Psoas muscle (tissue), 8 donors: ENCODE measurements around the gene ABHD2. TPM values are rescaled to one million over a fixed set of nuclear protein-coding genes. Genes with fewer than 3 reads are reported as not detected.
"Not testable (repeated sequence)": the region's sequence is repeated elsewhere in the genome, so short reads cannot be mapped to it uniquely, and the experiment has no call there.

Source experiments
- ATAC-seq, 4 donors: fragments of 200-7000 bp; cut with Tn5 transposase; one replicate each; pipeline ENCODE4 v1.9.1; 2020; ENCODE audit warnings: moderate library complexity in 3 of 4, mild to moderate bottlenecking in 2 of 4
- DNase-seq, 2 donors: peaks; one replicate each; pipeline ENCODE4 v3.0.0-alpha.2; 2020
- H3K27ac ChIP-seq: fragments of 200-600 bp; one replicate; pipeline ENCODE4 v1.8.0; 2022
- H3K27me3 ChIP-seq, 3 donors: fragments of 200-600 bp in 1 of 3; one replicate each; pipeline versions ENCODE4 v1.6.1 to v1.8.0; 2013 to 2022; ENCODE audit warnings: low read length in 2 of 3, mild to moderate bottlenecking in 2 of 3, moderate library complexity in 1 of 3; ENCODE audit not compliant: insufficient read depth in 3 of 3
- H3K36me3 ChIP-seq, 2 donors: fragments of 200-600 bp in 1 of 2; one replicate each; pipeline versions ENCODE4 v1.6.1 to v1.8.0; 2013 to 2022; ENCODE audit warnings: low read depth in 1 of 2, mild to moderate bottlenecking in 1 of 2, moderate library complexity in 1 of 2; ENCODE audit not compliant: insufficient read depth in 1 of 2
- H3K4me1 ChIP-seq: fragments of 200-600 bp; one replicate; pipeline ENCODE4 v1.8.0; 2022
- H3K4me3 ChIP-seq: fragments of 200-600 bp; one replicate; pipeline ENCODE4 v1.8.0; 2022; ENCODE audit warnings: mild to moderate bottlenecking
- H3K9me3 ChIP-seq: fragments of 200-600 bp; one replicate; pipeline ENCODE4 v1.8.0; 2022
- WGBS, 3 donors: extraction: QIAGEN DNeasy Blood & Tissue Kit; methylation state at CpG; one replicate each; pipeline versions ENCODE4 v1.1.6 to v1.1.7; 2013; 5-methylcytosine and 5-hydroxymethylcytosine counted together
- intact Hi-C, 2 donors: fragments of 100-400 bp; cut with DNase I; formaldehyde crosslinking; loops; one replicate each; pipeline versions ENCODE4 v1.11.0 to v1.14.2; 2022
- polyA plus RNA-seq, 3 donors: library from polyadenylated mRNA; stranded (reverse); fragments of 200-250 nt; gene quantifications; one replicate each; pipeline ENCODE4 v1.2.3, GENCODE V29; 2013
- total RNA-seq, 4 donors: library from RNA; stranded (reverse); fragmentation: NEBNext Ultra II Directional in 2 of 4; extraction: Animal tissue kit (Norgen Biotek cat#: 25700) in 2 of 4; gene quantifications; one replicate each; pipeline versions ENCODE4 v1.2.1 to v1.2.4, GENCODE V29; 2021 to 2023
- TF ChIP-seq, protein P1 (sequence below): fragments of 200-600 bp; IDR thresholded peaks from one replicate; pipeline ENCODE4 v1.8.0; 2022; ENCODE audit warnings: antibody characterized with exemption
- donor health status: healthy with polysubstance abuse.
- donor health status: DM: no; HTN: no; CAD: no; lungs with moderate emphysema.
- donor health status: Bipolar disorder and iron deficiency.
- donor health status: healthy.
- donor health status: DM: yes; HTN: yes; CAD: no.
- donor health status: DM: no; HTN: no; CAD: no.
- donor health status: DM: no; HTN: no; CAD: no.
- donor health status: DM: yes; HTN: yes; CAD: no.

Gene ABHD2
- total and polyA plus RNA-seq, 7 donors: 10.8 to 215 (median 66.1) TPM

DNA sequence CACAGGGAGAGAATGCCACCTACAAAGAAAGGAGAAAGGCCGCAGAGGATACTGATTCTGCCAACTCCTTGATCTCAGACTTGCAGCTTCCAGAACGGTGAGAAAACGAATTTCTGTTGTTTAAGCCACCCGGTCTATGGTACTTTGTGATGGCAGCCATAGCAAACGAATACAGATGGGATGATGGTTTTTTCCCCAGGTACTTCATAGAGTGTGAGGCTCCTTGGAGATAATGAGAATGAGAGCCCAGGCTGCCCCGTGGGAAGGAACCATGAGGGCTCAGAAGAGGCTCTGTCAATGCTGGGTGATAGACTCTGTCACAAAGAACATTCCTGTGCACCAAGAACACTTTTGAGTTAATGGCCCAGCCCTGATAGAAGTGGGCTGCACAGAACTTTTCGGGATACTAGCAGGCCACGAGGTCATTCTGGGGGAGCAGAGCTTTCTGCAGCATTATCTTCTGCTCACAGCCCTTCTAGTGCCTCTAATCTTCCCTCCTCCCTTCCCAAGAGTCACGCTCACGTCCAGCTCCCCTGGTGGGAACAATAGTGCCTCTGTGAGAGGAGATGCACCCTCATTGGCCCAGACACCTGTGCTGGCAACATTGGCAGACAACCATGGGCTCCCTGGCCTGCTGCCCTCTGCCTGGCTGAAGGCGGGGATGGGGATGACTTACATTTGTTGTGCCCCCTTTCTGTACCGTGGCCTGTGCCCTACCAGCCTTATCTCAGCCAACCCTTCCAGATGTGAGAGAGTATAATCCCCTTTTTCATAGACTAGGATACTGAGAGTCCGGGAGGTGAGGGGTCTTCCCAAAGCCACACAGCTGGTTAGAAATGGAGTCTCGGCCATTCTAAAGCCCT lies 138.3 kb downstream of the ABHD2 start:
- DNase-seq: no peak
- no peaks in the 10 kb centered on the region for H3K27me3 ChIP-seq
- H3K4me3 ChIP-seq: no peak overlapping the region
- H3K27ac ChIP-seq: no peak overlapping the region
- TF ChIP-seq, protein P1, sequence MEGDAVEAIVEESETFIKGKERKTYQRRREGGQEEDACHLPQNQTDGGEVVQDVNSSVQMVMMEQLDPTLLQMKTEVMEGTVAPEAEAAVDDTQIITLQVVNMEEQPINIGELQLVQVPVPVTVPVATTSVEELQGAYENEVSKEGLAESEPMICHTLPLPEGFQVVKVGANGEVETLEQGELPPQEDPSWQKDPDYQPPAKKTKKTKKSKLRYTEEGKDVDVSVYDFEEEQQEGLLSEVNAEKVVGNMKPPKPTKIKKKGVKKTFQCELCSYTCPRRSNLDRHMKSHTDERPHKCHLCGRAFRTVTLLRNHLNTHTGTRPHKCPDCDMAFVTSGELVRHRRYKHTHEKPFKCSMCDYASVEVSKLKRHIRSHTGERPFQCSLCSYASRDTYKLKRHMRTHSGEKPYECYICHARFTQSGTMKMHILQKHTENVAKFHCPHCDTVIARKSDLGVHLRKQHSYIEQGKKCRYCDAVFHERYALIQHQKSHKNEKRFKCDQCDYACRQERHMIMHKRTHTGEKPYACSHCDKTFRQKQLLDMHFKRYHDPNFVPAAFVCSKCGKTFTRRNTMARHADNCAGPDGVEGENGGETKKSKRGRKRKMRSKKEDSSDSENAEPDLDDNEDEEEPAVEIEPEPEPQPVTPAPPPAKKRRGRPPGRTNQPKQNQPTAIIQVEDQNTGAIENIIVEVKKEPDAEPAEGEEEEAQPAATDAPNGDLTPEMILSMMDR: no peak
- ATAC-seq: no peak
- no peaks in the 10 kb centered on the region for H3K36me3 ChIP-seq
- intact Hi-C loops: no loop called here
- no peaks in the 10 kb centered on the region for H3K9me3 ChIP-seq
- no peaks in the 10 kb centered on the region for H3K4me1 ChIP-seq
- 73 to 75% (median 74%) methylated on average over 14 of the region's 14 CpGs for WGBS, 3 donors

- DNase-seq: no peak
- TF ChIP-seq, protein P1: no peak
- no peak for ATAC-seq
- WGBS, 3 donors: 76 to 83% (median 81%) methylated on average over 7 of the region's 7 CpGs
- no peaks in the 10 kb centered on the region for H3K9me3 ChIP-seq
- no peaks in the 10 kb centered on the region for H3K36me3 ChIP-seq
- no peak overlapping the region for H3K4me3 ChIP-seq
- no peak overlapping the region for H3K27ac ChIP-seq
- H3K27me3 ChIP-seq: no peaks in the 10 kb centered on the region
- intact Hi-C loops: no loop called here
- H3K4me1 ChIP-seq: no peaks in the 10 kb centered on the region
Measured at GRCh38 chr15:89227425-89227824, 139.2 kb downstream of the ABHD2 start.

DNA sequence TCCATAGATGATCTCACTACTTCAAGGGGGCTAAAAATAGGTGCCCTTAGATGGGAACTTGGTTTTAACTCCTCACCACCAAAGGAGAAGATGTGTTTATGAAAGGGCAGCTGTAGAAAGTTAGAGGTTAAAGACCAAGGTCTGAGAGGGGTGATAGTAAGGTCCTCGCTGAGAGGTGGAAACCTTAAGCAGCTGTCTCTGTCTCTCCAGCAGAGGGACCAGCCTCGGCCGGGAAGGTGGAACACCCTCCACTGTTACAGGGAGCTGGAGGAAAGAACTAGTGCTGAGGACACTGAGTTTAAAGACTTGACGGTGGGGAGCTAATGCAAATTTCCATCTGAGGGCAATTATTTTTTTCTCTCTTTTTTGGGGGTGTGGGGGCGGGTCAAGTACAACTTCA lies 142.0 kb downstream of the ABHD2 start:
- DNase-seq (no peak), ATAC-seq (no peak)
- Histone ChIP-seq H3K27me3 (no peaks in the 10 kb centered on the region), H3K4me1 (no peaks in the 10 kb centered on the region), H3K27ac (no peak overlapping the region), H3K36me3 (no peaks in the 10 kb centered on the region), H3K9me3 (no peaks in the 10 kb centered on the region), H3K4me3 (no peak overlapping the region)
- intact Hi-C loops: no loop called here
- 27 to 35% (median 34%) methylated on average over 5 of the region's 5 CpGs for WGBS, 3 donors
- TF ChIP-seq, protein P1: no peak

DNA sequence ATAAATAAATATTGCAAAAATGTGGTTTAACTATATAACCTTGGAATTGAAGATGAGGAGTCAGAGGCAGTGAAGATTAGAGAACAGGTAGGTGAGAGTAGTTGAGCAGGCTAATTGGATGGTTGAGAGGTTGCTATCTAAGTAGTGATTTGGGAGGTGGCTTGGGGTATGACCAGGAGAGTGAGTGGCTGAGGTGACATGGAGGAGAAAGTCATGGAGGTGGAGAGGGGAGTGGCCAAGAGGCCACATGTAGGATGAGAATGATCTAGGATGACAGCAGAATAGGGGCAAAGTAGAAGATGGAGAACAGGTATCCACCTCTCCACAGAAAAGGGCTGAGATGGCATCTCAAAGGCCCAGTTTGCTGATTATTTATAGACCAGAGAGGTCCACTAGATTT lies 143.6 kb downstream of the ABHD2 start:
- intact Hi-C loops: no loop called here
- H3K27me3 ChIP-seq: no peaks in the 10 kb centered on the region
- H3K4me1 ChIP-seq: no peaks in the 10 kb centered on the region
- no peak overlapping the region for H3K4me3 ChIP-seq
- DNase-seq (no peak), ATAC-seq (no peak)
- TF ChIP-seq, protein P1: no peak
- H3K27ac ChIP-seq: no peak overlapping the region
- no peaks in the 10 kb centered on the region for H3K9me3 ChIP-seq
- no peaks in the 10 kb centered on the region for H3K36me3 ChIP-seq

DNA sequence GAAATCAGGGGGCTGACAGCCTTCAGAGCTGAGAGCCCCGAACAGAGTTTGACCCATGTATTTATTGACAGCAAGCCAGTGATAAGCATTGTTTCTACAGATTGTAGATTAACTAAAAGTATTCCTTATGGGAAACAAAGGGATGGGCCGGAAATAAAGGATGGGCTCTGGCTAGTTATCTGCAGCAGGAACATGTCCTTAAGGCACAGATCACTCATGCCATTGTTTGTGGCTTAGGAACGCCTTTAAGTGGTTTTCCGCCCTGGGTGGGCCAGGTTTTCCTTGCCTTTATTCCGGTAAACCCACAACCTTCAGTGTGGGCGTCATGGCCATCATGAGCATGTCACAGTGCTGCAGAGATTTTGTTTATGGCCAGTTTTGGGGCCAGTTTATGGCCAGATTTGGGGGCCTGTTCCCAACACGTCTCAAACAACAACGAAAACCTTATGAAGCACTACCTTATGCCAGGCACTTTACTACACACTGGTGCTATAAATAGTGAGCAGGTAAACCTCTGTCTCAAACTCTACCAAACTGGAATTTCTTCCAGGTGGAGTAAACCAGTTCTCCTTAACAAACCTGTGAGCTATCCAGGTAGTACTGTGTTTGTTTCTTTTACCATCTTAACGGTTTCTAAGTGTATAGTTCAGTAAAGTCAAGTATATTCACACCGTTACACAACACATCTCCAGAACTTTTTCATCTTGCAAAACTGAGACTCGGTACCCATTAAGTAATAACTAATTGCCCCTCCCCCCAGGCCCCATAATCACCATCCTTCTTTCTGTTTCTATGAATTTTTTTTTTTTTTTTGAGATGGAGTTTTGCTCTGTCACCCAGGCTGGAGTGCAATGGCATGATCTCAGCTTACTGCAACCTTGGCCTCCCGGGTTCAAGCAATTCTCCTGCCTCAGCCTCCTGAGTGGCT lies 151.9 kb downstream of the ABHD2 start:
- H3K27me3 ChIP-seq, intact Hi-C loops, H3K36me3 ChIP-seq, H3K4me3 ChIP-seq, H3K27ac ChIP-seq, H3K4me1 ChIP-seq, H3K9me3 ChIP-seq, ATAC-seq, DNase-seq: not testable (repeated sequence)
- 89 to 91% (median 90%) methylated on average over 12 of the region's 12 CpGs for whole genome bisulfite sequencing, 3 donors
